Mesodermal cell (in vitro differentiated cells): ENCODE measurements around the gene TMEM255B.

Source experiments
- H3K27ac ChIP-seq: 2 replicates; pipeline ENCODE4 v1.7.0; 2013; ENCODE audit warnings: mild to moderate bottlenecking, low read depth, low read length, moderate library complexity; ENCODE audit not compliant: severe bottlenecking
- H3K36me3 ChIP-seq: 2 replicates; pipeline ENCODE4 v1.7.1; 2013; ENCODE audit warnings: mild to moderate bottlenecking, low read length, moderate library complexity; ENCODE audit not compliant: control insufficient read depth, insufficient read depth
- H3K4me1 ChIP-seq: one replicate; pipeline ENCODE4 v1.7.1; 2013; ENCODE audit warnings: mild to moderate bottlenecking, low read length; ENCODE audit not compliant: insufficient read depth, control insufficient read depth, poor library complexity, severe bottlenecking
- H3K4me3 ChIP-seq: 2 replicates; pipeline ENCODE4 v1.7.0; 2013; ENCODE audit warnings: low read length, control low read depth, mild to moderate bottlenecking; ENCODE audit not compliant: insufficient read depth, poor library complexity, severe bottlenecking; ENCODE audit errors: extremely low read depth
- H3K9me3 ChIP-seq: 2 replicates; pipeline ENCODE4 v1.7.1; 2013; ENCODE audit warnings: mild to moderate bottlenecking, low read length, moderate library complexity; ENCODE audit not compliant: control insufficient read depth
- WGBS, 2 experiments: methylation state at CpG; one replicate each; pipeline ENCODE4 v1.1.5; 2013; ENCODE audit warnings: missing lambda C conversion rate in 2 of 2; ENCODE audit not compliant: insufficient coverage in 2 of 2; 5-methylcytosine and 5-hydroxymethylcytosine counted together

TMEM255B gene

DNA sequence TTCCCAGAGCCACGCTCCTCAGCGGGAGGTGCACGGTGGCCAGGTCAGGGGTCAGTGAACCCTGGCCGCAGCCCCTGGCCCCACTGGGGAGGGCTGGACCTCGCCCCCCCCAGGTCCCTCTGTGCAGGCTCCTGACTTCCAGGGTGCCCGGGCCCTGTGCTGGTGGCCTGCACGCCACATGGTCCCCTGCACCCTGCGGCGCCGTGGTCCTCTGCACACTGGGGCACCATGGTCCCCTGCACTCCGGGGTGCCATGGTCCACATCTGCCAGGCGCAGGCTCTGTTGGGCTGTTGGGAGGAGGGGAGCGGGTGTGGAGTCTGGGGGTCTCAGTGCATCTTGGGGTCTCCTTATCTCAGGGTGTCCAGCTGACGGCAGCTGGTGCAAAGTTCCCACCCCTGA, 23.3 kb upstream of the TMEM255B start:
- H3K27ac ChIP-seq, result no peak overlapping the region
- H3K9me3 ChIP-seq, result no peaks in the 10 kb centered on the region
- H3K4me3 ChIP-seq, result no peak overlapping the region
- no peaks in the 10 kb centered on the region for H3K36me3 ChIP-seq
- 93 to 94% methylated on average over 13 to 14 of the region's 14 CpGs for WGBS, 2 experiments
- no peaks in the 10 kb centered on the region for H3K4me1 ChIP-seq

DNA sequence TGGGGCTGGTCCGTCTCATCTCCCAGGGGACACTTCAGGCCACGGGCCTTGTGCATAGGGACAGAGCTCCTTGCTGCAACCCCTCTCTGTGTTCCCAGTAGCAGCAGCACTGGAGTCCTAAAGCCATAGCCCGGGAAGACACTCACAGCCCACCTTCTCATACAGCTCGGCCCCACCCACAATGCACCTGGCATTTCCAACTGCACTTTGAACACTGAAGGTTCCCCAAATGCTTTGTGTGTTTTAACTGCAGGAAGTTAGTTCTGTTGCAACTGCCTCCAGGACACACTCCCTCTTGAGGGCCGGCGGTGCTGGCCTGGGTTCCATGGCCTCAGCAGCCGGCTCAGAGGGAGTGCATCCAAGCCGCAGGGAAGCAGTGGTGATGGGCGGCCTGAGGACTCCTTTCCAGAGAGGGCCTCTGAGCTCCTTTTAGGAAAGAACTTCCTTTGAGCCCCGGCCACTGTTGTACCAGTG, 22.7 kb upstream of the TMEM255B start:
- Histone ChIP-seq H3K36me3 (no peaks in the 10 kb centered on the region), H3K4me3 (no peak overlapping the region), H3K9me3 (no peaks in the 10 kb centered on the region), H3K27ac (no peak overlapping the region), H3K4me1 (no peaks in the 10 kb centered on the region)
- WGBS, 2 experiments, result 84 to 87% methylated on average over 7 to 8 of the region's 10 CpGs

DNA sequence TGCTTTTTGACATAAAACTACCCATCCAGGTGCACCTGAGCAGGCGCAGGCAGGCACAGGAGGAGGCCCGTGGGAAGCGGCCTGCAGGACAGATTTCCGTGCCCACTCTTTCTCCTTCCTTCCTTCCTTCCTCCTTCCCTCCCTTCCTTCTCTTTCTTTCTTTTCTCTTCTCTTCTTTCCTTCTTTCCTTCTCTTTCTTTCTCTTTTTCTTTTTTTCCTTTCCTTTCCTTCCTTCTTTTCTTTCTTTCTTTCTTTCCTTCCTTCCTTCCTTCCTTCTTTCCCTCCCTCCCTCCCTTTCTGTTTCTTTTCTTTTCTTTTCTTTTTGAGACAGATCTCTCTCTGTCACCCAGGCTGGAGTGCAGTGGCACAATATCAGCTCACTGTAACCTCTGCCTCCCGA, 21.2 kb upstream of the TMEM255B start:
- Histone ChIP-seq H3K27ac (no peak overlapping the region), H3K4me3 (no peak overlapping the region), H3K4me1 (no peaks in the 10 kb centered on the region), H3K36me3 (no peaks in the 10 kb centered on the region), H3K9me3 (no peaks in the 10 kb centered on the region)
- 83 to 90% methylated on average over 4 to 5 of the region's 5 CpGs for WGBS, 2 experiments

DNA sequence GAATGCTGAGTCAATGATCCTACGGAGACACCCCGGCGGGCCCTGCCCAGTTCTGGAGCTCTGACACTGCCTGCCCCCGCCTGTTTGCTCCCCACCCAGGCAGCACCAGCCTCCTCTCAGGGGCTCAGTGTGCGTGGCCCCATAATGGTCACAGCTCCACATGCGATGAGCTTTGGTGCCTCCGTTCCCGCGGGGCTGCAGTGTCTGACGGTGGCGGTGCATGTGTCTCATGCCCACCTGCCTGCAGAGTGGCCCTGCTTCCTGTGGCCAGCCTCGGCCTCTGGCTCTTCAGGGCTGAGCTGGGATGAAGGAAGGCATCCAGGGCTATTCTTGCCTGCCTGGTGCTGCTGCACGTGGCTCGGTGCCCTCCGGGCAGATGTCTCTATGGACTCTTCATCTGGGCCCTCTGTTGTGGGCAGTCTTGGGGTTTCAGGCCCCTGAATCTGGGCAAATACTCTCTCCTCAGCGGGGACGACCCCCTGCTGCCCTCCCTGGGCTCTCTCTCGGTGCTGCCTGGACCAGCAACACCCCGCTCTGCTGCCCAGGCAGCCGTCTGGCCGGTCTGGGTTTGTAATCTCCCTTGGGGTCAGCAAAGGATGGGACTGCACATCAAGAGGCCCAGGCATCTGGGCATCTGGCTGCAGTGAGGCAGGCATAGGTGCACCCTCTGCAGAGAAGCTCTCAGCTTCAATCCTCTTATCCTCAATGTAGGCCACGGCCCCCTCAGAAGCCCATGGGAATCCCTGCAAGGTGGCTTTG, 19.3 kb upstream of the TMEM255B start:
- 86 to 90% methylated on average over 19 to 22 of the region's 22 CpGs for WGBS, 2 experiments
- Histone ChIP-seq H3K36me3 (no peaks in the 10 kb centered on the region), H3K9me3 (no peaks in the 10 kb centered on the region), H3K27ac (no peak overlapping the region), H3K4me1 (no peaks in the 10 kb centered on the region), H3K4me3 (no peak overlapping the region)

DNA sequence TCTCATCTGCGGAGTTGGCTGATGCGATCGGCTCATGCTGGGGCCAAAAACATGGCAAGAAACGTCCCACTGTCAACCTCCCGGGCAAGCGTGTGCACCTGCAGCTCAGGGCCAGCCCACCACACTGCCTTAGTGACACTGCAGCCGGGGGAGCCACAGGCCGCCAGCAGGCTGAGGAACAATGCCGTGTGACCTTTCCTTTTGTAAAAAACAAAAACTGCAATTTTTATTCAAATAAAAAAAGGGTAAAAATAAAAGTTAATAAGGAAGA, 18.8 kb upstream of the TMEM255B start:
- Histone ChIP-seq H3K27ac (no peak overlapping the region), H3K36me3 (no peaks in the 10 kb centered on the region), H3K4me3 (no peak overlapping the region), H3K9me3 (no peaks in the 10 kb centered on the region), H3K4me1 (no peaks in the 10 kb centered on the region)
- 91% methylated on average over 4 to 7 of the region's 9 CpGs for WGBS, 2 experiments

DNA sequence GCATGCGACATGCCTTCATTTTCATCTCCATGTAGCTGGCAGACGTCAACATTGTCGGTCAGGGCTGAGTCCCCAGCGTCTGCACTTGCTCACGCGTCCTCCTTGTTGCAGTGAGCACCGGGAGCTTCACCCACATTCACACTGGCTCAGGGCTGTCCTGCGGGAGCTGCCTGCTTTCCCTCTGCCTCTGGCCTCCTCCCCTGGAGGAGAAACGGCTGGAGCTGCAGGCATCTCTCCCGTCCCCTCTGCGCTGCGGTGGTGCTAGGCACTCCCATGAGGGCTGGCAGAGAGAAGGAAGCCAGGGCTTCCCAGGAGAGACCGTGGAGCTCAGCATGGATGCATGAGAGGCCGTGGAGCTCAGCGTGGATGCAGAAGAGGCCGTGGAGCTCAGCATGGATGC, 18.4 kb upstream of the TMEM255B start:
- Histone ChIP-seq H3K4me3 (no peak overlapping the region), H3K9me3 (no peaks in the 10 kb centered on the region), H3K36me3 (no peaks in the 10 kb centered on the region), H3K4me1 (no peaks in the 10 kb centered on the region), H3K27ac (no peak overlapping the region)
- 89 to 92% methylated on average over 14 of the region's 16 CpGs for WGBS, 2 experiments

DNA sequence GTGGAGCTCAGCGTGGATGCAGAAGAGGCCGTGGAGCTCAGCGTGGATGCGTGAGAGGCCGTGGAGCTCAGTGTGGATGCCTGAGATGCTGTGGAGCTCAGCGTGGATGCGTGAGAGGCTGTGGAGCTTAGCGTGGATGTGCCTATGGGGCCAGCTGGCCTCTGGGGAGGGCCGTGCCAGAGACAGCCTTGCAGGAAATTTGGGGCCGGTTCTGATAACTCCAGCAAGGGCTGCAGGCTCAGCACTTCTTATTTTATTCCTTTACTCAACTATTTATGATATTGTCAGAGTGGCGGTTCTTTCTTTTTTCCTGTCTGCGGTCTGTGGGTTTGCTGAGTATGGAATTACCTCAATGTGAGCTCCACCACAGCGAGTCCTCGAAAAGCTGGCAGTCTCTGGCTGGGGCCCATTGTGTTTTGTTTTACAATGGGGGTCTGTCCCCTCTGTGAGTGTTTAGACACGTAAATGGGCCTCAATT, 17.8 kb upstream of the TMEM255B start:
- Histone ChIP-seq H3K4me3 (no peak overlapping the region), H3K4me1 (no peaks in the 10 kb centered on the region), H3K27ac (no peak overlapping the region), H3K36me3 (no peaks in the 10 kb centered on the region), H3K9me3 (no peaks in the 10 kb centered on the region)
- 89 to 90% methylated on average over 10 to 13 of the region's 15 CpGs for WGBS, 2 experiments

DNA sequence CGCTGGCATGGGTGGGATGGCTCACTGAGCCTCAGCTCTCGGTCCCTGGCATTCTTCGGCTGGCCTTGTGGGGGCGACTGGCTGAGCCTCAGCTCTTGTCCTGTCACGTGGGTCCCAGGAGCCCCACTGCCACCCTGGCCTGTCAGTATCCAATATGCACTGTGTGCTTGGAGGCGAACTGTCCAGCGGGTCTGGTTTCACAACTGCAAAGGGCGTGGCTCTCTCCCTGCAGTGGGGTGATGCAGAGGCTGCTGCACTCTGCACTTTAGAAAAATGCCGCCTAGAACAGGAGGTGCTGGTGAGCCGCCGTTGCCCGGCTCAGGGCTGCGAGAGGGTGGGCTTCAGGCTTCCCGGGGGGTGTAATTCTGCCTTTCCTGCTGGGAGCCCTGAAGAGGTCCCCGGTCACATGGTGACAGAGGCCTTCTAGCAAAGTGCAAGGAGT, 17.0 kb upstream of the TMEM255B start:
- H3K4me1 ChIP-seq, result no peaks in the 10 kb centered on the region
- H3K9me3 ChIP-seq, result no peaks in the 10 kb centered on the region
- 70 to 75% methylated on average over 14 of the region's 15 CpGs for WGBS, 2 experiments
- no peak overlapping the region for H3K27ac ChIP-seq
- H3K36me3 ChIP-seq, result no peaks in the 10 kb centered on the region
- H3K4me3 ChIP-seq, result no peak overlapping the region

DNA sequence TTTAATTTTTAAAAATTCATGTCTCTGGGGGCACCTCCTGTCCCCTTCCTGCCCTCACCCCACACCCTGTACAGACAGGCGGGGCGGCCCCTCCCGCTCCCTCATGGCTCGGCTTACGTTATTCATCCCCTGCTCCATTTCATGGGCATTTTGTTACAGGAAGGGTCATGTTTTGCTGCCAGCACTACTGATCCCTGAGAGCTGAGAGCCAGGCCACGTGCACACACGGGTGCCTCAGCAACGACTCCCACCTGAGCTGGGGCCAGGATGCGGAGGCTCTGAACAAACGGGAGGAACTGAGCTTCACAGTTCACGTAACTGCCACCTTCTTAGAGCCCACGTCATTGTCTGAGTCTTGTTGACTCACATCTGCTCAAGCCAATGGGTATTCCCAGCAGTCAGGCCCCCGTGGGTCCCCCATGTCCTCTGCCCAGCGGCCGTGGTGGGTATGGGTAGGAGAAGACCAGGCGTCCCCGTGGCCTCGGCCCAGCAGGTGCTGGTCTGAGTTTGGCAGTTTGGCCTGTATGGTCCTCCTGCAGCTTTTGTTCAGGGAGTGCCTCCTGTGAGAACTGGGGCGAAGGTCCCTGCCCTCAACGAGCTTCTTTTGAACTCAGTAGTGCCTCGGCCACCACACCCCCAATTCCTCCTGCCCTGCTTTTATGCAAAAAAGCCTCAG, 16.4 kb upstream of the TMEM255B start:
- no peaks in the 10 kb centered on the region for H3K9me3 ChIP-seq
- no peak overlapping the region for H3K4me3 ChIP-seq
- no peak overlapping the region for H3K27ac ChIP-seq
- no peaks in the 10 kb centered on the region for H3K4me1 ChIP-seq
- H3K36me3 ChIP-seq, result no peaks in the 10 kb centered on the region
- WGBS, 2 experiments, result 88 to 90% methylated on average over 20 to 21 of the region's 21 CpGs

DNA sequence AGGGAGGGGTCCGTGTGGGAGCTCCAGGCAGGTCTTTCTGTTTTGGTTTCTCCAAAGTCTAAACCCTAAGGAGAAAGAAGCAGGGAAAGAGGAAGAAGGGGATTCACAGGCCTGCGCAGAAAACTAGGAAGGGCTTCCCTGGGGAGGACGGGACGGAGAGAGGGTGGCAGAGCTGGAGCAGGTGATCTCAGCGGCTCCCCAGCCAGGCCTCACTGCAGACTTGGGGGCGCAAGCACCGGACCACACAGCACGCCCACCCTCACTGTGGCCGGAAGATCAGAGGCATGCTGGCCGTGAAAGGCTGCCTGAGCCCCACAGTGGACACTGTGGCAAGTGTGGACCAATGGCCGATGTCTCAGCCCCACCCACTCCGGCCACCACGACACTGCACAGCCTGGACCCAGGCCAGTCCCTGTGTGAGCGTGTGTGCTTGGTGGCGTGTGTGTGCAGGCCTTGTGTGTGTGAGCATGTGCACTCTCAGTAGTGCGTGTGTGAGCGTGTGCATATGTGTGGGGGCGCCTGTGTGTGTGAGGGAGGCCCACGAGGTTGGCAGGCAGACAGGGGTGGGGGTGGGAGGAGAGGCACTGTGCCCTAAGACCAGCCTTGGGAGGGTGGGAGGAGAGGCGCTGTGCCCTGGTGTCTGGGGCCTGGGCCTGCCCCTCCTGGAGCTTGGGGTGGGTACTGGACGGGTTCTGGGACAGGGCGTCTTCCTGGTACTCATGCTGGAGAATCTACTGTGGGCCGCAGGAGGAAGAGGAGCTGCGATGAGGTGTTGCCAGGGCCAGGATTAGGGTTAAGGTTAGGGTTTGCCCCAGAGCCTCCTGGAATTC, 15.4 kb upstream of the TMEM255B start:
- Histone ChIP-seq H3K9me3 (no peaks in the 10 kb centered on the region), H3K27ac (no peak overlapping the region), H3K36me3 (no peaks in the 10 kb centered on the region), H3K4me1 (no peaks in the 10 kb centered on the region), H3K4me3 (no peak overlapping the region)
- WGBS, 2 experiments, result 93 to 94% methylated on average over 19 to 20 of the region's 24 CpGs
